K562 treated with DMSO at 1 percent for 48 hours (cell line): ENCODE results near the gene ODF2L. TPM values are rescaled to one million over a fixed set of nuclear protein-coding genes. Genes with fewer than 3 reads are reported as not detected.

Experiments used
- total RNA-seq: library from RNA; unstranded; fragments of 300-600 nt; gene quantifications from 2 replicates; pipeline ENCODE4 v1.2.3, GENCODE V29; 2022; ENCODE audit warnings: low replicate concordance; ENCODE audit errors: extremely low read depth

Gene ODF2L
- not detected in 2 replicates for total RNA-seq

GRCh38 chr1:86395751-86396497, at the start of gene ODF2L:
ODF2L (minus strand) TSS chr1:86396323; CDS start chr1:86387027, 9,296 bp downstream.

GRCh38 chr1:86423873-86424272, 27.8 kb upstream of the ODF2L start, which contains the start of gene CLCA2:
CLCA2 (plus strand) TSS chr1:86424171; CDS start chr1:86424248, 77 bp downstream.

Other genes starting within 250 kb of the ODF2L start
- gene COL24A1, start 239.6 kb downstream of the ODF2L start, total RNA-seq = not detected in 2 replicates
- gene CLCA2, start 27.8 kb upstream of the ODF2L start, total RNA-seq = not detected in 2 replicates
- not detected in 2 replicates for gene CLCA1, start 72.6 kb upstream of the ODF2L start, total RNA-seq
- not detected in 2 replicates for gene CLCA4, start 150.8 kb upstream of the ODF2L start, total RNA-seq